H1 (cell line): ENCODE measurements around the gene ANKFN1. TPM values are rescaled to one million over a fixed set of nuclear protein-coding genes. Genes with fewer than 3 reads are reported as not detected.

ENCODE experiments used
- CEBPB ChIP-seq: IDR thresholded peaks from 2 replicates; pipeline ENCODE4 v1.6.1; 2012; ENCODE audit warnings: low read depth, low read length
- EP300 ChIP-seq, 2 experiments: IDR thresholded peaks; 1 replicate in 1 of 2; 2 replicates in 1 of 2; pipeline ENCODE4 v1.6.1; 2011 to 2012; ENCODE audit warnings: low read depth in 2 of 2, low read length in 2 of 2, mild to moderate bottlenecking in 2 of 2, borderline replicate concordance in 1 of 2, inconsistent platforms in 1 of 2, moderate library complexity in 1 of 2
- polyA plus RNA-seq, 7 experiments: library from polyadenylated mRNA; depleted of rRNA in 3 of 7; stranded (reverse) in 5 of 7; unstranded in 2 of 7; fragments of >200 nt in 5 of 7; fragments of 200-250 nt in 2 of 7; gene quantifications; 1 replicate in 5 of 7; 2 replicates in 1 of 7; 4 replicates in 1 of 7; pipeline versions ENCODE4 v1.2.1 to v1.2.3, GENCODE V29; 2011 to 2013; ENCODE audit warnings: missing spikeins in 2 of 7, mixed read lengths in 2 of 7
- total RNA-seq: library from RNA; stranded (reverse); fragmentation: NEBNext Ultra II Directional; extraction: Animal tissue kit (Norgen Biotek cat#: 25700); gene quantifications from 2 replicates; pipeline ENCODE4 v1.2.1, GENCODE V29; 2021

ANKFN1 gene
- total and polyA plus RNA-seq, 2 of the 8 experiments (the other 6 are each of a cell fraction or from before 2014, with no cell fraction given): not detected

- TF ChIP-seq EP300 (IDR thresholded peaks at IDR 0.05; ENCODE audit: borderline replicate concordance in 1 of 2, low read depth in 2 of 2, low read length in 2 of 2) (no peak), CEBPB (no peak)
Observed at GRCh38 chr17:56146534-56146933, 6.7 kb upstream of the ANKFN1 start (continued).
